Natural killer cell treated with Interleukin-12 subunit alpha and Interleukin-12 subunit beta and Interleukin-15 and Interleukin-18, amount 100 ng/mL, for 72 hours (primary cell): ENCODE measurements around the gene PCP4. TPM values are rescaled to one million over a fixed set of nuclear protein-coding genes. Genes with fewer than 3 reads are reported as not detected.

ENCODE experiments used
- ATAC-seq, 2 donors: fragments of 150-1000 bp; cut with Tn5 transposase in 1 of 2; sonication (Bioruptor Pico), chemical (Tn5 transposase) in 1 of 2; 2 replicates each; pipeline ENCODE4 v1.10.0; 2021
- DNase-seq: peaks from one replicate; pipeline ENCODE4 v3.0.0; 2022; ENCODE audit warnings: low spot score
- H3K27ac Mint-ChIP-seq, 2 donors: 1 replicate in 1 of 2; 2 replicates in 1 of 2; pipeline ENCODE4 v1.8.0; 2022; ENCODE audit warnings: mixed read lengths in 2 of 2, mild to moderate bottlenecking in 1 of 2, moderate library complexity in 1 of 2
- H3K27me3 Mint-ChIP-seq, 2 donors: 1 replicate in 1 of 2; 2 replicates in 1 of 2; pipeline ENCODE4 v1.8.0; 2022; ENCODE audit warnings: mixed read lengths in 2 of 2
- H3K36me3 Mint-ChIP-seq: one replicate; pipeline ENCODE4 v1.8.0; 2022; ENCODE audit warnings: mixed read lengths
- H3K4me1 Mint-ChIP-seq, 2 donors: 1 replicate in 1 of 2; 2 replicates in 1 of 2; pipeline ENCODE4 v1.8.0; 2022; ENCODE audit warnings: low read depth in 2 of 2, mixed read lengths in 2 of 2, mild to moderate bottlenecking in 1 of 2
- H3K4me3 Mint-ChIP-seq: one replicate; pipeline ENCODE4 v1.8.0; 2022; ENCODE audit warnings: mixed read lengths
- H3K9me3 Mint-ChIP-seq: 2 replicates; pipeline ENCODE4 v1.8.0; 2022; ENCODE audit warnings: mixed read lengths
- total RNA-seq, 2 donors: library from RNA; stranded (reverse); gene quantifications; one replicate each; pipeline ENCODE4 v1.2.3, GENCODE V29; 2022

PCP4 gene
- total RNA-seq, 2 donors from 2014 or later = not detected

DNA sequence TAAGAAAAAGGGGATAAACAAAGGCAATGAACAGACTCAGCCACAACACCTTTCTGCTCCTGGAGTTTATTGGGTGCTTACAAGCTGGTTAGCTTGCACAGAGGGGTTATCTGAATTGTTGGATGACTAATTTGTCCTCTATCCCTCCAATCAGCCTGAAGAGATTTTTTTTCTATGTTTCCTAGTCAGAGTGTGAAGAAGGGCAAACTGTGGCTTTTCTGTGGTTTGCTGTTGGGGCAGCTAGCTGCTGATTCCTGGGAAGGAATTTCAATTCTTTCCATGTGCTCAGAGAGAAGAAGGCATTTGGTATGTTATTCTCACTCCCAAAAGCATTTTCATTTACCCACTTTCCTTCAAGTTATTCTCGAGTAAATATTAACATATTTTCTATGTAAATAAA is 48.6 kb downstream of the PCP4 start:
- H3K4me1 Mint-ChIP-seq = no peaks in the 10 kb centered on the region

DNA sequence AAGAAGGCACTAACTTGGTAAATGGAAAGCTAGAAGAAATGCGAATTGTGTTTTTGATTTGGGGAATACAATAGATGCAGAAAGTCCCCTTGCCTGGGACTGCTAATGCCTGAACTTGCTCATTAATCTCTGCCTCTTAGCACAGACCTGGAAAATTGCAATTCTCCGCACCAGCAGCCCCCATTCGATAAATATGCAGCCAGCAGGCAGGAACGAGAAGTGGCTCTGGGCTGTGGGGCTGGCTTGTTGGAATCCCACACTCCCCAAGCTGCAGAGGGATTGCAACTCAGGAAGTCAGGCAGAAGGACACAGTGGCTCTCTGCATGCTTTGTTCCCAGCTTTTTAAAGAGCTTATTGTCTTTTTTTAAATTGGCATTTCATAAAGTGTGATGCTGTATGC is 51.3 kb downstream of the PCP4 start:
- H3K4me1 Mint-ChIP-seq = no peaks in the 10 kb centered on the region
- no peak for DNase-seq
- H3K9me3 Mint-ChIP-seq = peaks cover 4% of the 10 kb centered on the region
- H3K27me3 Mint-ChIP-seq = no peaks in the 10 kb centered on the region
- no peak for ATAC-seq
- no peak overlapping the region for H3K4me3 Mint-ChIP-seq
- H3K36me3 Mint-ChIP-seq = no peaks in the 10 kb centered on the region
- H3K27ac Mint-ChIP-seq = no peak overlapping the region

More for the DNA sequence above, 48.6 kb downstream of the PCP4 start:
- no peaks in the 10 kb centered on the region for H3K27me3 Mint-ChIP-seq
- no peaks in the 10 kb centered on the region for H3K36me3 Mint-ChIP-seq
- H3K4me3 Mint-ChIP-seq = no peak overlapping the region
- H3K9me3 Mint-ChIP-seq = peaks cover 4% of the 10 kb centered on the region
- ATAC-seq = no peak
- no peak overlapping the region for H3K27ac Mint-ChIP-seq
- DNase-seq = no peak

DNA sequence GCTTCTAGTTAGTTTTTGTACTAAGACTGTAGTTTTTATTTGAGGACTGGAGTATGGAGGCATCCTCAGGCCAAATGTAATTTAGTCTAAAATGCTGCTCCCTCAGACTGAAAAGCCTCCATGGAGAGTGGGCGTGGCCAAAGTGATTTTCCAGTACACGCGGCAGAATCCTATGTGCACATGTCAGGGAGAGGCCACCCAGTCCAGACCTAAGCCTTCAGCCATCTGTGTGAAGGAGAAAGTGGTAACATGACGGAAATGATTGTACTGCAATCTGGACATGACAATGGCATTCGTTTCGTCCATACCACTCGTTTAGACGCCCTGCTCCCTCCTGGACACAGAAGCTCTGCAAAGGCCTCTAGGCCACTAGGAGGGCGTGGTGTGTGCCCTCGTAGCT is 56.2 kb downstream of the PCP4 start:
- Mint-ChIP-seq H3K27me3 (no peaks in the 10 kb centered on the region), H3K4me3 (no peak overlapping the region), H3K4me1 (no peaks in the 10 kb centered on the region), H3K27ac (no peak overlapping the region), H3K36me3 (no peaks in the 10 kb centered on the region), H3K9me3 (no peaks in the 10 kb centered on the region)
- no peak for ATAC-seq
- DNase-seq = no peak

DNA sequence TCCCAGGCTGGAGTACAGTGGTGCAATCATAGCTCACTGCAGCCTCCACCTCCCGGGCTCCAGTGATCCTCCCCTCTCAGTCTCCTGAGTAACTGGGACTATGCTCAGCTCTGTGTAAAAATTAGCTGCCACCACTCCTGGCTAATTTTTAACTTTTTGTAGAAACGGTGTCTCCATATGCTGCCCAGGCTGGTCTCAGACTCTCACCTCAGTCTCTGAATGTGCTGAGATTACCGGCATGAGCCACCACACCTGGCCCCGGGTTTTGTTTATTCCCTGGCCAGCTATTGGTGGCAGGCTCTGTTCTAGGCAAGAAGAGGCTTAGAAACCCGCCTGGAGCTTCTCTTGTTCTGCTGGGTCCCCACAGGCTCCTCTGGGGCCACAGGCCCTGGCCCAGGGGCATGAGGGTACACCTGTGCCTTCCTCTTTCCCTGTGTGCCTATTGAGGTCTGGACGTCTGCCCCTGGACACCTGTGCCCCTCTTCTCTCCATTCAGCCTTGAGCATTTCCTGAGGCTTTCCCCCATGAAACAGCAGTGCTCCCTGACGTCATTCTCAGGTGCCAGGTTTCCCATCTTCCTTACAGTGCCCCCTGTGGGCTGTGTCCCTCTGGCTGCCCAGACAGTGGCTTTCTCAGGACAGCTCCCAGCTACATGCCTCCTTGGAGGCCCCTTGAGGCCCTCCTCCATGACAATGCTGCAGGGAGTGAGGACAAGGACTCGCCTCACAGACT is 57.5 kb downstream of the PCP4 start:
- H3K27me3 Mint-ChIP-seq = no peaks in the 10 kb centered on the region
- no peaks in the 10 kb centered on the region for H3K9me3 Mint-ChIP-seq

DNA sequence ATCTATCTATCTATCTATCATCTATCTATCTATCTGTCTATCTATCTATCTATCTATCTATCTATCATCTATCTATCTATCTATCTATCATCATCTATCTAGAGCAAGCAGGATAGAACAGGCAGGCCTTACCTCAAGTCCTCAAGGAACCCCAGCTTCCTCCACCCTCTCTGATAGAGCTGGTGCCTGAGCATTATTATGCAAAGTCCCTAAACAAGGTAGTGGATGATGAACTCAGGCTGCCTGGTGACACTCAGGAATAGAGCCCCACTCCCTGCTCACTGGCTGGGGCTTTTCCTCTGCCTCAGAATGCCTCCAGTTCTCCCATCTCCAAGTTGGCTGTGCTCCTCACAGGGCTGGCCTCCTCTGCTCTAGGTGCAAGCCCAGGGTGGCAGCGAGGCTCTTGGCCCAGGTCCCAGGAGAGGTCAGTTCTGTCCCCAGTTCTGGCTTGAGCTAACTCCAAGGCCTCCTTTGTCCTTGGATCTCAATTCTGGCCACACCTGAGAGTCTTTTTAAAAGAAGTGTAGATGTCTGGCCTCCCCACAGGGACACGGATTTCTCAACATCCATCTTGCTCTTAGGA is 60.2 kb downstream of the PCP4 start:
- Mint-ChIP-seq H3K4me1 (no peaks in the 10 kb centered on the region), H3K27ac (no peak overlapping the region), H3K9me3 (no peaks in the 10 kb centered on the region), H3K36me3 (no peaks in the 10 kb centered on the region), H3K4me3 (no peak overlapping the region), H3K27me3 (no peaks in the 10 kb centered on the region)
- DNase-seq (no peak), ATAC-seq (no peak)

More for the DNA sequence above, 57.5 kb downstream of the PCP4 start:
- H3K4me3 Mint-ChIP-seq = no peak overlapping the region
- H3K27ac Mint-ChIP-seq = no peak overlapping the region
- DNase-seq (no peak), ATAC-seq (no peak)
- H3K36me3 Mint-ChIP-seq = no peaks in the 10 kb centered on the region
- no peaks in the 10 kb centered on the region for H3K4me1 Mint-ChIP-seq

DNA sequence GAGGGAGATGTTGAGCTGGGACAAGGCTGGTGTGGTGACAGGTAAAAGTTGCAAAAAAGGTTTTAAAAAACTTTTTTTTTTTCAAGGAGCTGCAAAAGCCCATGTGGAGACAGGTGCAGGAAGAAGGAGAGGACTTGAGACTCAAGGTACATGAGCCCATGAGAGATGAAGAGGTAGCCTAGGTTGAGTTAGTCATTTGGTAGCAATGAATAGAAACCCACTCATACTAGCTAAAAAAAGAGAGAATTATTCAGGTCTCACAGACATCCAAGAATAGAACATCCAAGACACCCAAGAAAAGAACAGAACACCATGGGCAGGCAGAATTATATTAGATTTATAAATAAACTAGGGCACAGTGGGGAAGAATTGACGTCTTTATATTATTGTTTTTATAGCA is 65.1 kb downstream of the PCP4 start:
- Mint-ChIP-seq H3K4me1 (no peaks in the 10 kb centered on the region), H3K9me3 (peaks cover 2% of the 10 kb centered on the region), H3K27ac (no peak overlapping the region), H3K4me3 (no peak overlapping the region), H3K36me3 (no peaks in the 10 kb centered on the region), H3K27me3 (no peaks in the 10 kb centered on the region)
- ATAC-seq (no peak), DNase-seq (no peak)

DNA sequence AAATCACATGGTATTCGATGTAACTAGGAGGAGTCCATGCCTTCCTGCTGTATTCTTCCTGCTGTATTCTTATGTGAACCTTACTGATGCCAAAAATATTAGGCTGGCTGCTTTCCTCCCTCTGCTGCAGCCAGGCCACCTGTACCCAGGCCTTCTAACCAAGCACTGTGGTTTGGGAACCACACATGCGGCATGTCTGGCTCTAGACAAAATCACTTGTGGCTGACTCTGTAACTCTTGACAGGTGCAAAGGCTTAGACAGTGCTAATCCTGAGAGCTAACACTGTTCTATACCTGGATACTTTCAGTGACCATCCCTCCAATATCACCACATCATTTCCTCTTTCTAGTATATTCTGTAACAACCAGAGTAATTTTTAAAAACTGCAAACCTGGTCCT is 67.7 kb downstream of the PCP4 start:
- DNase-seq (no peak), ATAC-seq (no peak)
- no peak overlapping the region for H3K27ac Mint-ChIP-seq
- H3K36me3 Mint-ChIP-seq = no peaks in the 10 kb centered on the region
- H3K9me3 Mint-ChIP-seq = peaks cover 2% of the 10 kb centered on the region
- H3K27me3 Mint-ChIP-seq = no peaks in the 10 kb centered on the region
- H3K4me1 Mint-ChIP-seq = no peaks in the 10 kb centered on the region
- H3K4me3 Mint-ChIP-seq = no peak overlapping the region

DNA sequence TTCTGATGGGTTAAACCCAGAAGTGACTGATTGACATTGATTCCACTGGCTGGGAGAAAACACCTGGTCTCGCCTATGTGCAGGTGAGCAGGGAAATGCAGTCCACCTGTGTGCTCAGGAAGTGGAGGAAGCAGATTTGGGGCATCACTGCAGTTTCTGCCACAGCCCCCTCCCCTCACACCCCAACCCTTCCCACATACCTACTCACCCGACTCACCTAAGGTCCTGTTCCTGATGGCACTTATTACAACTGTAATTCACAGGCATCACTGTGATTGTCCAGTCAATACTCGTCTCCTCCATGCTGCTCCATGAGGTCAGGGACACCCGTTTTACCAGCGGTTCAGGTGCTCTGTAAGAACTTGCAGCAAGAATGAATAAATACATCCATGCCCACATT is 68.5 kb downstream of the PCP4 start:
- ATAC-seq = no peak
- Mint-ChIP-seq H3K36me3 (no peaks in the 10 kb centered on the region), H3K4me1 (no peaks in the 10 kb centered on the region), H3K27ac (no peak overlapping the region), H3K27me3 (no peaks in the 10 kb centered on the region), H3K4me3 (no peak overlapping the region), H3K9me3 (peaks cover 5% of the 10 kb centered on the region)
- no peak for DNase-seq

DNA sequence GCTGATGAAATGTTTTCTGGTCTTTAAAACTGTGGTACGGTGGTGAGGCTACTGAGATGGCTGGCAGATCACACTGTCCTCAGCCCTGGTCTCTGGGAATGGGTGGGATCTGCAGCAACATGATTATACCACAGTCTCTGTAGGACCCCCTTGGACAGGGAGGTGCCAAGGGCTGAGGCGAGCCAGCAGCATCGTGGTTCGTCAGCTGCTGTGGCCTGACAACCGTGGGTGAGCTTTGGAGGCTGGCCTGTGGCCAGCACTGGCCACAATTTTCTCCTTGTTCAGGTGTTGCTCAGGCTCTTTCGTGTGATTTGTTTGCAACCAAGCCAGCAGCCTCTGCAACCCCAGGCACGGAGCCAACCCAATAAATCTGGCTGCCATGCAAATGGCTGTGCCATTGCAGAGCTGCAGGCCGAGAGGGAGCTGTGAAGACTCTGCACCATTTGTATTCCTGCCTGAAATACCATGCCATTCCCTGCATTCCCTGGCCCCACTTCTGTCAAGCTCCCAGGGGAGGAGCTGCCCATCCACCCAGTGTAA is 70.9 kb downstream of the PCP4 start:
- peak in 1 of 2 donors; percentile 40 for ATAC-seq
- Mint-ChIP-seq H3K36me3 (no peaks in the 10 kb centered on the region), H3K4me3 (no peak overlapping the region), H3K27me3 (no peaks in the 10 kb centered on the region), H3K4me1 (no peaks in the 10 kb centered on the region), H3K27ac (no peak overlapping the region), H3K9me3 (peaks cover 5% of the 10 kb centered on the region)
- no peak for DNase-seq

DNA sequence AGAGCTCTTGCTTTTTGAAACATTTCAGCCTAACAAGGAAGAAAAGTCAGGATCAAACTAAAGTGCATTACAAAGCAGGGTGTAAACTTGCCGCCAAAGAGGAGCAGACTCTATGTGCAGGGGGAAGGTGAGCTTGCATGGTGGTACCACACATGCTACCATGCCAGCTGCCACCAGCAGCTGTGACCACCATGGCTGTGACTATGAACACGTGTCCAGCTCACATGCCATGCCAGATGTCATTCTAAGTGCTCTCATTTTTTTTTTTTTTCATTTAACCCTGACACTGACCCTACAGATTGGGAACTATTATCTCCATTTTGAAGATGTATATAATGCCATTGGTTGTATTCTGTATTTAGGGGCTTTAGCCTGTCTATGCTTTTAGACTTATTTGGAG is 79.0 kb downstream of the PCP4 start:
- H3K36me3 Mint-ChIP-seq = no peaks in the 10 kb centered on the region
- H3K4me3 Mint-ChIP-seq = no peak overlapping the region

DNA sequence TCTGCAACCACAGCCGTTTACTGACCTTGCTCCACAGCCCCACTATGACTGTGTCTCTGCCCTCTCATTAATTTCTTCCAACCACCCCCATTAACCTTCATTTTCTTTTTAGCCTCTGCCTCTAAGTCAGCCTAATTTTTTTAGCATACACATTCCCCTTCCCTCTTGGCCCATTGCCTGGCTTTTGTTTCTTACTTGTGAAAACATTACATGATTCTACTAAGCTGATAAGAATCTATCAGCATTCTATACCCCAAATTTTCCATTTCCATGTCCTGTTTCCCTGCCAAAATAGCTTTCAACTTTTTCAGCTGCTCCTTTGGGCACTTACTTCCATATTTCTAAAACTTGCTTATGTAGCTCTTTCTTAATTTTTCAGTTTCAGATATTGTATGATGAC is 79.8 kb downstream of the PCP4 start:
- DNase-seq = no peak
- Mint-ChIP-seq H3K4me1 (no peaks in the 10 kb centered on the region), H3K9me3 (peaks cover 8% of the 10 kb centered on the region), H3K4me3 (no peak overlapping the region), H3K36me3 (no peaks in the 10 kb centered on the region), H3K27me3 (no peaks in the 10 kb centered on the region), H3K27ac (no peak overlapping the region)
- no peak for ATAC-seq

More for the DNA sequence above, 79.0 kb downstream of the PCP4 start:
- Mint-ChIP-seq H3K27ac (no peak overlapping the region), H3K9me3 (peaks cover 8% of the 10 kb centered on the region), H3K27me3 (no peaks in the 10 kb centered on the region), H3K4me1 (no peaks in the 10 kb centered on the region)
- DNase-seq (no peak), ATAC-seq (no peak)

DNA sequence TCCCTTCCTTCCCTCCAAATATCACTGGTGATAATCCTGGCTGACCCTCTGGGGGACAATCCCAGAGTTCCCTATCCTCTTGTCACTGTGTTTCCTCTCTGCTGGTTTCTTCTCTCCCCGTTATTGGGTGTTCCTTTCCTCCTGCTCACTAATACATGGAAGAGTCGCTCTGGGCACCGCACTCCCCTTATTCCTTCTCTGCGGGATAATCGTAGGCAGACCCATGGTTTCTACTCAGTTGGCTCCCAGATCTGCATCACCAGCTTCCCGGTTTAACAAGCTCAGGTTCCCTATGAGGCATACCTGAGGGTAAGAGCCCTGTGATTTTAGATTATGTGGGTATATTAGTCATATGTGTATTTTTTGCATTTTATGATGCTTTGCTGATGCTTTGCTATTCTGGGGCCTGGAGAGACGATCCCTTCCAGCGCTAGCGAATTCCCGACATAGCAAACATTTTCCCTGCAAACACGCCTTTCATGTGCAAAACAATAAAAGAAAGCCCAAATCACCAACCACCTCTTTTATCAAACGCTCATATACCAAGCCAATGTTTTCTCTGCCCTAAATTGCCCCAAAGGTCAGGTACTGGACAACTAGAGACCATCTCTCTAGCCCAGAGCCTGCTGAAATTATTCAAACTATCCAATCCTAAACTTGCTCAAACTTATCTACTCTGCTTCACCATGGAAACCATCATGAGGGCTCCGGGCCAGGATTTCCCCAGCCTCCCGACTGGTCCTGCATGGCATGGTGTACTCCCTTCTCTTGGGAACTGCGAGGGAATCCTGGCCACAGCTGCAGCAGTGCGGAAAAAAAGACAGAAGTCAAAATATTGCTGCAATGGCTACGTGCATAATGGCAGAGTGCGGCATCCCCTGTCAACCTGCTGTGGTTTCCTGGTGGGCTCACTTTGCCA is 84.2 kb downstream of the PCP4 start:
- no peak for DNase-seq

DNA sequence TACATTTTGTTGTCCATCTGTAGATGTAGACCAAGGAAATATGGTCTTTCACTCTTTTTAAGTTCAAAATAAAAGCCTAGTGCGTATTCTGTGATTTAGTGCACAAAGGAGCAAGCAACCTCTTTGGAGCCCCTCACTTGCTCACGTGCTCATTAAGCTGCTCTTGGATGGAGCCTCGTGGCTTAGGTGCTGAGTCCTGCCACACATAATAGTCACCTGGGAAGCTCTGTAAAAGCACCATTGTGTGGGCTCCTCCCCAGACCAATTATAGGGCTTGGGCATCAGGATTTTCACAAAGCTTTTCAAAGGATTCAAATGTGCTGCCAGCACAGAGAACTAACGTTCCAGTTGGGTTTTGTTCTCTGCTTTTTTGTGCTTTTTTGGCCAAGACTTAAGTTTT is 85.0 kb downstream of the PCP4 start:
- H3K36me3 Mint-ChIP-seq = no peaks in the 10 kb centered on the region
- ATAC-seq = no peak
- no peaks in the 10 kb centered on the region for H3K27me3 Mint-ChIP-seq
- no peak overlapping the region for H3K27ac Mint-ChIP-seq
- H3K4me3 Mint-ChIP-seq = no peak overlapping the region
- H3K4me1 Mint-ChIP-seq = no peaks in the 10 kb centered on the region
- no peak for DNase-seq
- peaks cover 1% of the 10 kb centered on the region for H3K9me3 Mint-ChIP-seq

More for the DNA sequence above, 84.2 kb downstream of the PCP4 start:
- H3K4me3 Mint-ChIP-seq = no peak overlapping the region
- H3K9me3 Mint-ChIP-seq = peaks cover 6% of the 10 kb centered on the region
- no peaks in the 10 kb centered on the region for H3K4me1 Mint-ChIP-seq
- no peaks in the 10 kb centered on the region for H3K36me3 Mint-ChIP-seq
- H3K27me3 Mint-ChIP-seq = no peaks in the 10 kb centered on the region
- no peak overlapping the region for H3K27ac Mint-ChIP-seq
- no peak for ATAC-seq

DNA sequence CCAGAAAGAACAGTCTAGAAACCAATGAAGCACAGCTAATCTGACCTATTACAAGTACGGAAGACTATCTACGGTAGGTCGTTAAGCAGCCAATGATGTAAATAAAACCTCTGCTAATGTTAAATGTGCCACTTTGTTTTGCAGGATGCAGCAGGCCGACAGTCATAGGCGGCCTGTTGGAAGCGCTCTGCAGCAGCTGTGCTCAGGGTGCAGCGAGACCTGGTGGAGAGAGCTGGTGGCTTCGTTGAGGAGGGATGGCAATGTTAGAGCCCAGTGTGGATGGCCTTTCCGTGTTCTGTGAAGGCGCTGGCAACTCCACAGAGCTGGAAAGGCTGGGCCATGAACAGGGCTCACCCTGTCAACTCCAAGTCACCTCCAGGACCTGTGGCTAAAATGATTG is 87.3 kb downstream of the PCP4 start:
- Mint-ChIP-seq H3K36me3 (no peaks in the 10 kb centered on the region), H3K4me1 (no peaks in the 10 kb centered on the region), H3K9me3 (no peaks in the 10 kb centered on the region), H3K27me3 (no peaks in the 10 kb centered on the region), H3K27ac (no peak overlapping the region), H3K4me3 (no peak overlapping the region)
- ATAC-seq = no peak
- no peak for DNase-seq
